SU-DHL-6 (cell line): ENCODE results near the gene TBP.

Source experiments
- H2AFZ ChIP-seq: fragments of 200-600 bp; sonication (generic); 2 replicates; pipeline ENCODE4 v1.6.1; 2014; ENCODE audit warnings: low read depth, mild to moderate bottlenecking, moderate library complexity, mixed read lengths, antibody characterized with exemption, low read length; ENCODE audit not compliant: severe bottlenecking
- H3F3A ChIP-seq: fragments of 200-600 bp; shearing (Covaris generic); 2 replicates; pipeline ENCODE4 v1.6.0; 2016; ENCODE audit warnings: antibody characterized with exemption, mild to moderate bottlenecking; ENCODE audit not compliant: insufficient read depth
- H3K27ac ChIP-seq: fragments of 200-600 bp; sonication (generic); 2 replicates; pipeline ENCODE4 v1.5.1; 2016; ENCODE audit warnings: low read depth, mild to moderate bottlenecking, low read length, moderate library complexity, mixed read lengths
- H3K27me3 ChIP-seq: fragments of 200-600 bp; sonication (generic), shearing (Covaris generic); 2 replicates; pipeline ENCODE4 v1.6.0; 2014; ENCODE audit warnings: mild to moderate bottlenecking, low read length
- H3K36me3 ChIP-seq: fragments of 200-600 bp; sonication (generic); 2 replicates; pipeline ENCODE4 v1.6.1; 2014; ENCODE audit warnings: mild to moderate bottlenecking, low read length, mixed read lengths
- H3K4me2 ChIP-seq: fragments of 300-600, 200-600 bp; shearing (Covaris generic), sonication (generic); 2 replicates; pipeline ENCODE4 v1.6.0; 2014; ENCODE audit warnings: low read length, low read depth, mild to moderate bottlenecking; ENCODE audit not compliant: poor library complexity, severe bottlenecking
- H3K4me3 ChIP-seq: fragments of 200-600 bp; sonication (generic); 2 replicates; pipeline ENCODE4 v1.5.1; 2014; ENCODE audit warnings: antibody characterized with exemption, low read length, mild to moderate bottlenecking, mixed read lengths; ENCODE audit not compliant: insufficient read depth, poor library complexity, severe bottlenecking
- H3K79me2 ChIP-seq: fragments of 200-600 bp; sonication (generic); 2 replicates; pipeline ENCODE4 v1.6.1; 2014; ENCODE audit warnings: mild to moderate bottlenecking, low read length, moderate library complexity; ENCODE audit not compliant: insufficient read depth
- H3K9ac ChIP-seq: fragments of 200-600 bp; sonication (generic); 2 replicates; pipeline ENCODE4 v1.7.0; 2014; ENCODE audit warnings: mild to moderate bottlenecking, low read length
- H3K9me2 ChIP-seq: fragments of 200-600 bp; sonication (generic); replicated peaks from 2 replicates; pipeline ENCODE4 v1.6.1; 2014; ENCODE audit warnings: low read length; ENCODE audit not compliant: insufficient read depth
- H3K9me3 ChIP-seq: fragments of 200-600 bp; sonication (generic); 2 replicates; pipeline ENCODE4 v1.6.1; 2014; ENCODE audit warnings: low read length, mixed read lengths; ENCODE audit not compliant: insufficient read depth
- H4K20me1 ChIP-seq: fragments of 200-600 bp; sonication (generic); 2 replicates; pipeline ENCODE4 v1.6.1; 2014; ENCODE audit warnings: low read depth, mild to moderate bottlenecking, antibody characterized with exemption, low read length, moderate library complexity, mixed read lengths
- CTCF ChIP-seq: fragments of 200-600 bp; sonication (generic); IDR thresholded peaks from one replicate; pipeline ENCODE4 v1.5.1; 2017; ENCODE audit warnings: antibody characterized with exemption, mild to moderate bottlenecking, low read length, moderate library complexity; ENCODE audit not compliant: insufficient read depth, poor library complexity, severe bottlenecking
- EZH2phosphoT487 ChIP-seq: fragments of 200-600 bp; sonication (generic), shearing (Covaris generic); conservative IDR thresholded peaks from 2 replicates; pipeline ENCODE4 v1.6.1; 2018; ENCODE audit warnings: mild to moderate bottlenecking, antibody characterized with exemption, low read length, moderate library complexity, mixed read lengths

Gene TBP

GRCh38 chr6:170536671-170537070 is 17.5 kb upstream of the TBP start:
- no peak overlapping the region for H3K4me2 ChIP-seq
- peaks cover 63% of the 10 kb centered on the region for H3K36me3 ChIP-seq
- no peaks in the 10 kb centered on the region; the same call in 1 of the 2 replicates for H3F3A ChIP-seq
- no peak overlapping the region for H2AFZ ChIP-seq
- H3K4me3 ChIP-seq, result no peak overlapping the region
- peaks cover 8% of the 10 kb centered on the region; the same call in 1 of the 2 replicates for H4K20me1 ChIP-seq
- no peaks in the 10 kb centered on the region for H3K27me3 ChIP-seq
- no peak overlapping the region for H3K27ac ChIP-seq
- H3K9me2 ChIP-seq, result no peaks in the 10 kb centered on the region
- TF ChIP-seq CTCF (no peak), EZH2phosphoT487 (no peak)
- no peaks in the 10 kb centered on the region for H3K9me3 ChIP-seq
- H3K9ac ChIP-seq, result no peak overlapping the region
- peaks cover 28% of the 10 kb centered on the region; the same call in 1 of the 2 replicates for H3K79me2 ChIP-seq

- H3K9ac ChIP-seq, result no peak overlapping the region
- no peak overlapping the region for H3K4me2 ChIP-seq
- TF ChIP-seq EZH2phosphoT487 (no peak), CTCF (no peak)
- H3K9me2 ChIP-seq, result no peaks in the 10 kb centered on the region
- no peaks in the 10 kb centered on the region for H3K27me3 ChIP-seq
- H3K36me3 ChIP-seq, result peaks cover 67% of the 10 kb centered on the region
- H3F3A ChIP-seq, result no peaks in the 10 kb centered on the region; the same call in 1 of the 2 replicates
- H3K79me2 ChIP-seq, result peaks cover 28% of the 10 kb centered on the region; the same call in 1 of the 2 replicates
- H3K4me3 ChIP-seq, result no peak overlapping the region
- H3K9me3 ChIP-seq, result no peaks in the 10 kb centered on the region
- H3K27ac ChIP-seq, result no peak overlapping the region
- H4K20me1 ChIP-seq, result peaks cover 8% of the 10 kb centered on the region; the same call in 1 of the 2 replicates
- H2AFZ ChIP-seq, result no peak overlapping the region
Observed at GRCh38 chr6:170537329-170537728, 16.8 kb upstream of the TBP start.

- Histone ChIP-seq H3K79me2 (peaks cover 44% of the 10 kb centered on the region), H3K4me2 (no peak overlapping the region), H3K9me2 (no peaks in the 10 kb centered on the region), H3K4me3 (no peak overlapping the region), H3K9me3 (no peaks in the 10 kb centered on the region), H4K20me1 (peaks cover 14% of the 10 kb centered on the region; the same call in 1 of the 2 replicates), H3K27me3 (no peaks in the 10 kb centered on the region), H3F3A (no peaks in the 10 kb centered on the region; the same call in 1 of the 2 replicates), H2AFZ (no peak overlapping the region), H3K36me3 (peaks cover 70% of the 10 kb centered on the region), H3K27ac (no peak overlapping the region), H3K9ac (no peak overlapping the region)
- no peak for TF ChIP-seq EZH2phosphoT487
- TF ChIP-seq CTCF, result no peak
Observed at GRCh38 chr6:170542031-170542719, 12.0 kb upstream of the TBP start.
